IPS-15b (cell line): ENCODE measurements around the gene NEK4.
"Not testable (repeated sequence)": the region's sequence is repeated elsewhere in the genome, so short reads cannot be mapped to it uniquely, and the experiment has no call there.

ENCODE experiments used
- H3K27me3 ChIP-seq: one replicate; pipeline ENCODE4 v1.6.1; 2013; ENCODE audit warnings: low read length; ENCODE audit not compliant: control insufficient read depth, insufficient read depth
- H3K36me3 ChIP-seq: one replicate; pipeline ENCODE4 v1.6.1; 2013; ENCODE audit warnings: low read length; ENCODE audit not compliant: control insufficient read depth, insufficient read depth
- H3K4me1 ChIP-seq: one replicate; pipeline ENCODE4 v1.6.1; 2013; ENCODE audit warnings: mild to moderate bottlenecking, low read length; ENCODE audit not compliant: control insufficient read depth, insufficient read depth
- H3K4me3 ChIP-seq: one replicate; pipeline ENCODE4 v1.5.1; 2013; ENCODE audit warnings: low read depth, low read length
- H3K9ac ChIP-seq: one replicate; pipeline ENCODE4 v1.6.1; 2013; ENCODE audit warnings: low read depth, mild to moderate bottlenecking, low read length
- H3K9me3 ChIP-seq: one replicate; pipeline ENCODE4 v1.6.1; 2013; ENCODE audit warnings: mild to moderate bottlenecking, low read length; ENCODE audit not compliant: control insufficient read depth, insufficient read depth

Gene NEK4

DNA sequence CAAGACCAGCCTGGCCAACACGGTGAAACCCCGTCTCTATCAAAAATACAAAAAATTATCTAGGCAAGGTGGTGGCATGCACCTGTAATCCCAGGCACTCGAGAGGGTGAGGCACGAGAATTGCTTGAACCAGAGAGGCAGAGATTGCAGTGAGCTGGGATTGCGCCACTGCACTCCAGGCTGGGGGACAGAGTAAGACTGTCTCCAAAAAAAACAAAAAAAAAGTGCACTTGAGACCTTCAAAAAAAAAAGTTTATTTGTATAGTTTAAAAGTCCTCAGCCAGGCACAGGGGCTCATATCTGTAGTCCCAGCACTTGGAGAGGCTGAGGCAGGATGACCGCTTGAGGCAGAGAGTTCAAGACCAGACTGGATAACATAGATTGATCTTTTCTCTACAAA lies 87.1 kb downstream of the NEK4 start:
- H3K9ac ChIP-seq, result no peak overlapping the region
- no peak overlapping the region for H3K4me3 ChIP-seq
- peaks cover 16% of the 10 kb centered on the region for H3K36me3 ChIP-seq
- no peaks in the 10 kb centered on the region for H3K27me3 ChIP-seq
- peaks cover 10% of the 10 kb centered on the region for H3K4me1 ChIP-seq
- H3K9me3 ChIP-seq, result no peaks in the 10 kb centered on the region

DNA sequence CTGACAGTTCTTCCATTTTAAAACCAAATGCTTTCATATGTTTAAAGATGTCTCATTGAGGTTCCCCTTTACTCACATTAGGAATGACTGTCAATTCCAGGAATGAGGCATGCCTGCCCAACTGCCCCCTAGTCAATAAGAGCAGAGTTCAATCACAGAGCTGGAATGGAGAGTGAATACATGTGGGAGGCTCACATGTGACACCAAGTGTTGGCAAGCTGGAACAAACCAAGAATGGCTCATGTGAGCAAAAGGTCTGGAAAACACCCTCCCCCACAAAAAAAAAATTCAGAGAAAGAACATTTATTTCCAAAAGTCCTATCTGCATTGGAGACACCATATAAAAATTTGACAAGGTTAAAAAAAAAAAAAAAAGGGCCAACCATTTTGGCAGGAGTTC lies 88.7 kb downstream of the NEK4 start:
- H3K9me3 ChIP-seq, result no peaks in the 10 kb centered on the region
- H3K4me1 ChIP-seq, result peaks cover 10% of the 10 kb centered on the region
- peaks cover 11% of the 10 kb centered on the region for H3K36me3 ChIP-seq
- no peaks in the 10 kb centered on the region for H3K27me3 ChIP-seq
- H3K9ac ChIP-seq, result no peak overlapping the region
- no peak overlapping the region for H3K4me3 ChIP-seq

DNA sequence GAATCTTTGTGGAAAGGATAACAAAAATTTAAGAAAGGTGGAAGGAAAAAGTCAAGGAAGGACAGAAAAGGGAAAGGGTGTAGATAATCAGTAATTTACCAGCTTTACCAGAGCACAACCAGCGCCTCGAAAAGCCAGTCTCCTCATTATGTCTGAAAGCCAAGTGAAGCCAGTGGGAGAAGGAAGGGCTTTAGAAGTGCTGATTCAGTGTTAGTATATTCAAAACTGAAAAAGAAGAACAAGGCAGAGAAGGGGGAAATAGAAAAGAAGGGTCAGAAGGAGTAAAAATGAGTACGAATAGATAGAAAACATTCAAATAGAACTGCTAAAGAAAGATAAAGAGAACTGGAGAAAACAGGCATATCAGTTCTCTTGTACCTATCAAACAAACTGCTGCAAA lies 89.1 kb downstream of the NEK4 start:
- no peaks in the 10 kb centered on the region for H3K9me3 ChIP-seq
- peak overlapping the region; percentile 1 for H3K9ac ChIP-seq
- peaks cover 10% of the 10 kb centered on the region for H3K4me1 ChIP-seq
- H3K36me3 ChIP-seq, result peaks cover 11% of the 10 kb centered on the region
- H3K4me3 ChIP-seq, result no peak overlapping the region
- H3K27me3 ChIP-seq, result no peaks in the 10 kb centered on the region

DNA sequence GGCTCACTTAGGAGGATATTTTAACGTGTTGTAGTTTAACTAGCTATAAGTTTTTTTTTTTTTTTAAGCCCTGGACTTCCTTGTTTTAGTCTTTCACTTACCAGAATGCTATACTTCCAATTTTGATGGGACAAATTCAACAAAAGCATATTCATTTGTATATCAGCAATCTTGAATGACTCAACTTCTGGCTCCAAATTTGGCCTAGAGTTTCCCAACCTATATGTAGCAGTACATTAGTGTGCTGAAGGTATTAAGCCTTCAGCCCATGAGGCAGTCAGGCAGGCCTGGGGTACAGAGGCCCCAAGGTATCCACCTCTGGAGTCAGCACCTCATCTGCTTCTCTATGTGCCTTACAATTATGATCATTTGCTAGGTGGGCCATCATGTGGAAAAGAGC lies 90.9 kb downstream of the NEK4 start:
- Histone ChIP-seq H3K36me3 (peaks cover 8% of the 10 kb centered on the region), H3K4me3 (no peak overlapping the region), H3K9ac (no peak overlapping the region), H3K9me3 (no peaks in the 10 kb centered on the region), H3K4me1 (peaks cover 9% of the 10 kb centered on the region), H3K27me3 (no peaks in the 10 kb centered on the region)

DNA sequence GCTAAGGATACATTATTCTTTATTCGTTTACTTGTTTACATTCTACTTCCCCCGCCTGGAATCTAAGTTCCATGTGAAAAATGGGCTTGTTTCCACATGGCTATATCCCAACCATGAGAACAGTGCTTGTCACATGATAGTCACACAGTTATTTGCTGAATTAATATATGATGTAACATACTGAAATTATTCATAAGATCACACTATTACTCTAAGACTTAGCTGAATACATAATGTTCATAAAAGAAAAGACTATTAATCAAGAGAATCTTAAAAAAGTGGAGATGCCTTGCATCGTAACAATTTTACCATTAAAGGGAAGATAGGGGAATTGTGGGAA lies 91.6 kb downstream of the NEK4 start:
- peaks cover 8% of the 10 kb centered on the region for H3K36me3 ChIP-seq
- no peaks in the 10 kb centered on the region for H3K27me3 ChIP-seq
- no peak overlapping the region for H3K9ac ChIP-seq
- no peaks in the 10 kb centered on the region for H3K9me3 ChIP-seq
- peaks cover 3% of the 10 kb centered on the region for H3K4me1 ChIP-seq
- no peak overlapping the region for H3K4me3 ChIP-seq

DNA sequence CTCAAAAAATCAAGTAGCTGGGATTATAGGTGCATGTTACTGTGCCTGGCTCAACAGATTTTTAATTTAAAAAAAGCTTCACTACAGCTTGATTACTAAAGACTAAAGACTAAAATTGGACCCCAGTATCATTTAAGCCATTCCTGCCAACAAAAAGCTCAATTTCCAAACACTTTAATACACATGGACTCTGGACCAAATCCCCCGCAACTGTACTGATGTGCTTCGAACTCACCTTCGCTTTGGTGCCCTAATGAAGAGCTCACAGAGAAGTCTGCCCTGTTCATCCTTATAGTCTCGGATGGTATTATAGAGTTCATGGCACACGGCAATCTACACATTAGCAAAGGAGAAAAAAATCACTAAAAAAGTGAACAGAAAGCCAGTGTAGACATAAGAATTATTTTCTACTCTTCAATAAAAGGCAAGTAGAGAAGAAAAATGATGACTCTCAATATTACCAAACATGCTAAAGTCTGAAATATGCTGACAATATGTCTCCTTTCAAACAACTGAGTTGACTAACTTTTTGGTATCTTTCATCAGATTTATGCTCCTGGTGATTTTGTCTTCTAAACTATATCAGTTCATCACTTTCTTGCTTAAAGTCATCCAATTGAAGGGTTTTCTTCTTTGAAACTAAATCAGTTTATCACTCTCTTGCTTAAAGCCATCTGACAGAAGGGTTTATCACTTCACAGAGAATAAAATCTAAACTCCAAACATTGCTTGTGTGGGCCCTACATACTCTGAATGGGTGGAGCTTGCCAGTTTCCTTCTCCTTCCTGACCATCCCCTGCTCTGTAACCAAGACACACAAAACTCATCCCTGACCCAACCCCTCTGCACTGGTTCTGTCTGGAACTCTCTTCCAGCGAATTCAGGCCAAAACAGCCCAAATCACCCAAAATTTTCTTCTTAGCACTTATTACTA lies 92.2 kb downstream of the NEK4 start:
- Histone ChIP-seq H3K4me1 (peaks cover 3% of the 10 kb centered on the region), H3K27me3 (no peaks in the 10 kb centered on the region), H3K9me3 (no peaks in the 10 kb centered on the region), H3K36me3 (peaks cover 8% of the 10 kb centered on the region), H3K4me3 (no peak overlapping the region), H3K9ac (no peak overlapping the region)

DNA sequence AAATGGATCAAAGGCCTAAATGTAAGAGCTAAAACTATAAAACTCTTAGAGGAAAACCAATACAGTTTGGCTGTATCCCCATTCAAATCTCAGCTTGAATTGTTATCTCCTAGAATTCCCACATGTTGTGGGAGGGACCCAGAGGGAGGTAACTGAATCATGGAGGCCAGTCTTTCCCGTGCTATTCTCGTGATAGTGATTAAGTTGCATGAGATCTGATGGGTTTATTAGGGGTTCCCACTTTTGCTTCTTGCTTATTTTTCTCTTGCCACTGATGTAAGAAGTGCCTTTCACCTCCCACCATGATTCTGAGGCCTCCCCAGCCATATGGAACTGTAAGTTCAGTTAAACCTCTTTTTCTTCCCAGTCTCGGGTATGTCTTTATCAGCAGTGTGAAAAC lies 94.5 kb downstream of the NEK4 start:
- H3K4me1 ChIP-seq, H3K36me3 ChIP-seq, H3K27me3 ChIP-seq: not testable (repeated sequence)

DNA sequence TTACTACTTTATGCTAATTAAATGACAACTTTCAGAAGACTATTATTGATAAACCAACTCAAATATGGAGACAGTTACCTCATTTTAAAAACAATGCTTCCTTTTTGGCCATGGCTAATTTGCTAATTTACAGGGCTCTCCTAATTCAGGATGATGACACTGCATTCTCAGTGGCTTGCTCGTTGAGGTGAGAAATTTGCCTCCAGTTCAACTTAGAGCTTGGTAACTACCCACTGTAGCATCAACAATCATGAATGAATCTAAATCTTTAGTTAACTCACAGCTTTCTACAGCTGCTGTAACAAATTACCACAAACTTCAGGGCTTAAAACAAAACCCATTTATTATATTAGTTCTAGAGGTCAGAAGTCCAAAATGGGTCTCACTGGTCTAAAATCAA lies 99.1 kb downstream of the NEK4 start:
- H3K9ac ChIP-seq, result no peak overlapping the region

More for the DNA sequence above, 94.5 kb downstream of the NEK4 start:
- not testable (repeated sequence) for H3K9ac ChIP-seq, H3K9me3 ChIP-seq, H3K4me3 ChIP-seq

DNA sequence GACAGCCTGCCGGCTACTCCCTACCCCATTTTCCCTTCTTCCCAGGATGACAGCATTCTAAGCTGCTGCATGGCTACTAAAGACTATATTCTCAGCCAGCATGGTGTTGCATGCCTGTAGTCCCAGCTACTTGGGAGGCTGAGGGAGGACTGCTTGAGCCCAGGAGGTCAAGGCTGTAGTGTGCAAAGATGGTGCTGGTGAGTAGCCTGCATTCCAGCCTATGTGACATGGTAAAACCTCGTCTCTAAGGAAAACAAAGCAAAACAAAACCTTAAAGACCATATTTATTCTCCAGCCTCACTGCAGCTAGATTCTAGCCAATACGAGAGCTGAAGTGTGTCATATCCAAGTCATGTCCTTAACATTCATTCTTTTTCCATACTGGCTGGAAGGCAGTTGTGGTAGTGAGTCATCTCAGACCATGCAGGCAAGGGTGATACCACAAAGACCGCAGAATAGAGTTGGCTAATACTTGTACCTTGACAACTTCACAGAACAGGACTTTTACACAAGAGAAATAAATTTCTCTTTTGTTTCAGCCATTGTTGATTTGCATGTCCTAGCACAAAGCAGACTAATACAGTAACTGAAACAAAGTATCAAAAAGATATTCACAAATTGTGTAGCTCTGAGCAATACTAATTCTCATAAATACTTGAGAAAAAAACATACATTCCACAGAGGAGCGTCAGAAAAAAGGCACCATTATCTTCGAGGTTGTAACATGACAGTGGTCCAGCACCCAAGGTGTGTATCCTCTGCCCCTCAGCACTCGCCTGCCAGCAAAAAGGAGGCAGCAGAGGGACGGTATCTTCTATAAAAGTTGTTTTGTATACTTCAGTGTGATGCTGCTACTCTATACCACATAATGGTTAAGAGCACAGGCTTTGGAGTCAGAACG lies 99.9 kb downstream of the NEK4 start:
- Histone ChIP-seq H3K27me3 (no peaks in the 10 kb centered on the region), H3K9me3 (no peaks in the 10 kb centered on the region), H3K4me1 (no peaks in the 10 kb centered on the region), H3K36me3 (no peaks in the 10 kb centered on the region), H3K4me3 (no peak overlapping the region), H3K9ac (no peak overlapping the region)

More for the DNA sequence above, 99.1 kb downstream of the NEK4 start:
- Histone ChIP-seq H3K9me3 (no peaks in the 10 kb centered on the region), H3K4me3 (no peak overlapping the region), H3K36me3 (no peaks in the 10 kb centered on the region), H3K27me3 (no peaks in the 10 kb centered on the region), H3K4me1 (no peaks in the 10 kb centered on the region)

DNA sequence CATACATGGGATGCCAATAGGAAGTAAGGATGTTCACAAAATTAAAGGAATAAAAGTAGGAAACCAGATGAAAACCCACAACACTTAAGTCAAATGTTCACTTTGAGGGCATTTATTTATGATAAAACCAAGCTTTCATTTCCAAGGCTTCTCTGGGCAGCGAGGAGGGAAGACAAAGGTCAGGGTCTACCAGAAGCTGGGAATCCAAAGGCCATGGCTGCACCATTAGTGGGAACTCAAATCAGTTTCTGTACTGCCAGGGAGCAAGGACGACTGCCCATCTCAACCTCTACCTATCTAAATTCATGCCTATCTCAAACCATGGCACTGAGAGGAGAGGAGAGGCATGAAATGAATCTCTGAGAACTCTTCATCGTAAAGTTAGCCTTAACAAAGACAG lies 107.6 kb downstream of the NEK4 start:
- Histone ChIP-seq H3K36me3 (peaks cover 14% of the 10 kb centered on the region), H3K9ac (no peak overlapping the region), H3K4me3 (no peak overlapping the region), H3K27me3 (no peaks in the 10 kb centered on the region), H3K9me3 (no peaks in the 10 kb centered on the region), H3K4me1 (no peaks in the 10 kb centered on the region)

DNA sequence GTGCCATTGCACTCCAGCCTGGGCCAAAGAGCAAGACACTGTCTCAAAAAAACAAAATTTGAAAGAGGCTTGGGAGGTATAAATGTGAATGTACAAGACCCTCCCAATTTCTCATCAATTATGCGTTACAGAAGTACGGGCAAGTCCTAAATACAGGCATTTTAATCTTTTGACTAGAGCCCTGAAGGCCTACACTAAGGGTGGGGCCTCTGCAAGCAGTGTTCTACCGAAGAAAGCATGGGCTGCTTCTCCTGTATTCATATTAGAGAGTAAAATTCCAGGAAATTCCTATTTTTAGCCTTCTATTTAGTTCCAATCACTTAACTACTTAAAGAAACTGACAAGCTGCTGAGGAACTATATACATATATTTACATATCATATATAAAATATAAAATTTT lies 110.7 kb downstream of the NEK4 start:
- no peaks in the 10 kb centered on the region for H3K9me3 ChIP-seq
- H3K27me3 ChIP-seq, result no peaks in the 10 kb centered on the region
- H3K36me3 ChIP-seq, result peaks cover 18% of the 10 kb centered on the region
- no peak overlapping the region for H3K4me3 ChIP-seq
- no peak overlapping the region for H3K9ac ChIP-seq
- no peaks in the 10 kb centered on the region for H3K4me1 ChIP-seq
